HG03520 (cell line): ENCODE measurements around the gene B3GAT1.

Source experiments
- ATAC-seq: cut with Tn5 transposase; IDR thresholded peaks from one replicate; pipeline ENCODE4 v1.9.1; 2021; ENCODE audit warnings: mild to moderate bottlenecking, moderate library complexity; ENCODE audit not compliant: unreplicated experiment

The B3GAT1 gene

DNA sequence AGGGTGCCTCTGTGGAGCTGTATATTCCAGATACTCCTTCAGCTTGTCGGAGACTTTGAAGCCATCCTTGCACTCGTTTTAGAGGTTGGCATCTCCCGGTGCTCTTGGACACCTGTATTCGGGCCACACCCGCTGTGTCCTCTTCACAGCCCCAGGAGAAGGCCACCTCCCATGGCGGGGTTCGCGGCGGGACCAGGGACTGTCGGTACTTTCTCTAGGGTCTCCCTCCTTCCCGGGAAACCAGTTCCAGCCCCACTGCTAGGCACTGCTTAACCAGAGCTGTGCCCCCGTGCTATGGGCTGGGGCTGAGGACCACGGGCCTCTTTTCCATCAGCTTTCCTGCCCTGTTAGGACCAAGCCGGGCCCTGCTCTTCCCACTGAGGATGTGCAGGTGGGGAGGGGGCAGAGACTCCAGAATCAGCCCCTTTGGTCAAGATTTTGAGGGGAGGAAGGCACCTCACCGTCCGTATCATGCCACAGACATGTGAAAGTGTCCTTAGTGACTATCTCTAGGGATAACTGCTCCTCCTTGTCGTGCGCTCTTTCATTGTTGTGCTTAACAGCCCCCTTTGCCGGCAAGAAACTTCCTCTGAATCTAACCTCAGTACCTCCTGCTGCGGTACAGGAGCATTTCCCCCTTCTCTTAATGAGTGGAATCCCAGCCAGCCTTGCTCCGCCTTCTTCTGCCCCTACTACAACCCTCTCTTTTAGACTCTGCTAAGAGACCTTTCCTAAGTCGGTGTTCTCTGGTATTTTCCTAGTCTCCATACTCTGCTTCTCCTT is 1.2 kb upstream of the B3GAT1 start:
- ATAC-seq, result no peak

- ATAC-seq, result no peak
These were observed 1.3 kb downstream of the B3GAT1 start for GRCh38 chr11:134410766-134411165.

DNA sequence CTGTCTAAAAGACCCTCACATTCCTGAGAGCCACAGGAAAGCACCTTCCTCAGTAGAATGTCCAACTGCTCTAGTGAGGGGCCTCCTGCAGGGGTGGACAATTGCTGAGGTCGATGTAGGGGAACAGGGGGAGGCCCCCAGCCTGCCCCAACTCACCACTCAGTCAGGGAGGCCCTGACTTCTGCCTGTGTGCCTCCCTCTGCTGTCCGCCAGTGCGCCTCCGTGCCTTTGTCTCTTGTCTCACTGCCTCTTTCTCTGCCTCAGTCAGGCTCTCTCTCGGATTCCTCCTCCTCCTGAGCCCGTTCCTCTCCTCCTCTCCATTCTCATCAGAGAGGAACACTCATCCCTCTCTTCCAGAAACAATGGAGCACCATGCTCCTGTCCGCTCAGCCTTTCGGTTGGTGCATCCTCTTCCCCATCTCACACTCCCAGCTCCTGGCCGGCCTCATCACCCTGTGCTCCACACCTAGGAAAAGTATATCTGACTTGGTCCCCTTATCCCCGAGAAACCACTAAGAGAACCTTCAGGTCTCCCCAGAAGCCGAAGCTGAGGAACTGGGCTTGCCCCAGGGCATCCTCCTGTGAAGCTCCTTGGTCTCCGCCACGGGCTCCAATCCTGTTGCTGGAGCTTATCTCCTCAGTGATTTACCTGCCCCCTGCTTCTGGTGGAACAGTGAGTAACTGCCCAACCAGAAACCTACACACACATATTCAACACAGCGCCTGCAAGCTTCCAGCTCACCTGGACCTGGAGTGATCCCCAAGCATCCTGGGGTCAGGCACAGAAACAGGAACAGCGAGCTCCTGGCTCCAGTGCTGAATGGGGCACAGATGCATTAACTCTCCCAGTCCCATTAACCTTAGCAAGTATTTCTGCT is 2.3 kb downstream of the B3GAT1 start:
- ATAC-seq, result no peak

DNA sequence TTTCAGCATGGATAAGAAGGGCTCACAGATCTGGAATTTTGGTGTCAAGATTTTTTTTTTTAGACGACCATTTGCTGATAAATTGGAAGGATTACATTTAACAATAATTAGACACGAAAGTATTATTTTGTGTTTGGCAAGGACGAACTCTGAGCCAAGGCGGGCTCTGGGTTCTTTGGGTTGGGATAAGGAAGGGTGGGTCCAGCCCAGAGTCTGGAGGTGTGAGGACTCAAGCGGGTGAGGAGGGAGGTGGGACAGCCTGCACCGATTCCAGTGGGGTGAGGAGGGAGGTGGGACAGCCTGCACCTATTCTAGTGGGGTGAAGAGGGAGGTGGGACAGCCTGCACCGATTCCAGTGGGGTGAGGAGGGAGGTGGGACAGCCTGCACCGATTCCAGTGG is 4.1 kb downstream of the B3GAT1 start:
- no peak for ATAC-seq

DNA sequence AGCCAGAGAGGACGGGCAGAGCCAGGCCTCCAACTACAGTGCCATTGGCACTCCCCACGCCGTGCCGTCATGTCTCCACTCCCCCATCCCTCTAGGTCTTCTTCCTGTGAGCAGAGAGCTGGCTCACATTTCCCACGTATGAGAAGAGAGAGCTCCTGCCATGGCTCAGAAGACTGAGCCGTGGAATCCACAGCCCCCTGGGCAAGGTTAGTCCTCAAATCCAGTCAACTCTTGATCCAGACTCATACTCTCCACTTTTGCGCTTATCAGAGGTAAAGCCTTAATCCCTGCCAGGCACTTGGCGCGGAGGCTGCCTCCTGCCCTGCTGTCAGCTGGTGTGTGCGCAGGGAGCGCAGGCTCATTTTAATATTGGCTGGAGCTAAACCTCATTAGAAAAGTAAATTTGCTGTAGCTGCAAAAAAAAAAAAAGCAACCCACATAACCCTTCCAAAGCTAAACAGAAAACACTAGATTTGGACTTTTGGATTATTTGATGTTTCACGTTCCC is 4.7 kb downstream of the B3GAT1 start:
- ATAC-seq, result no peak

GRCh38 chr11:134406264-134407185 is 5.5 kb downstream of the B3GAT1 start:
- no peak for ATAC-seq

DNA sequence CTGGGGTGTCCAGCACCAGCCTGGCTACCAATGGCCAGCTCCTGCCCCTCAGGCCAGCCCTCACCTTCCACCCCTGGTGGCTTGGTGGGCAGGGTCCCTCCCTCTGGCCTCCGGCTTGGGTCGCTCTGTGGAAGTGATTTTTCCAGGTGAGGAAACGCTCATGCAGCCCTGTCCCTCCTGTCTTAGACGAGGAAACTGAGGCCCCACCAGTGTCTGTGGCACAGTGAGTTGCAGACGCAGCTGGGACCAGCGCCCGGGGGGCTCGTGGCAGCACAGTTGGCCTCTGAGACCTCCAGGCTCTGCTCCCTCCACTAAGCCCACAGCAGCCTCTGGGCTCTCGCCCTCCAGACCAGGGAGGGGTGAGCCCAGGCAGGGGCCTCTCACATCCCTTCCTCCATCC is 6.2 kb downstream of the B3GAT1 start:
- no peak for ATAC-seq

DNA sequence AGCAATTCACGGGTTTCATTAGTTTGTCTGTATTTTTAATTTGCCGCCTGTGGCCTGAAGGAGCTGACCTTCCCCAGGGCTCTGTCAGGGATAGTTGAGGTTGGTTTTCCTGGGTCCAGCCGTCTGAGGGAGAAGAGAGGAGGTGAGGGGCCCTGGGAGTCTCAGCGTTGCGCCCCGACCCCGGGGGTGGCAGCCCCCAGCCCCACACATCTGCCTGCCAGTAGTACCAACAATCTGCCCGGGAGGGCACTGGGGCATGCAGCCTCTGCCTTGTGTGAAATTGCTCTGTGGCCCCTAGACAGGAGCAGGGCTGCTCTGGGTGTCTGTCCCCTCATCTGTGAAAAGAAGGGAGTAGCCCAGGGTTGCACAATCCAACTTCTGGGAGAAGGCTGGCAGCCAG is 6.6 kb downstream of the B3GAT1 start:
- no peak for ATAC-seq

GRCh38 chr11:134404575-134405341 is 7.3 kb downstream of the B3GAT1 start:
- ATAC-seq, result no peak

GRCh38 chr11:134402910-134403309 is 9.1 kb downstream of the B3GAT1 start:
- ATAC-seq, result no peak

DNA sequence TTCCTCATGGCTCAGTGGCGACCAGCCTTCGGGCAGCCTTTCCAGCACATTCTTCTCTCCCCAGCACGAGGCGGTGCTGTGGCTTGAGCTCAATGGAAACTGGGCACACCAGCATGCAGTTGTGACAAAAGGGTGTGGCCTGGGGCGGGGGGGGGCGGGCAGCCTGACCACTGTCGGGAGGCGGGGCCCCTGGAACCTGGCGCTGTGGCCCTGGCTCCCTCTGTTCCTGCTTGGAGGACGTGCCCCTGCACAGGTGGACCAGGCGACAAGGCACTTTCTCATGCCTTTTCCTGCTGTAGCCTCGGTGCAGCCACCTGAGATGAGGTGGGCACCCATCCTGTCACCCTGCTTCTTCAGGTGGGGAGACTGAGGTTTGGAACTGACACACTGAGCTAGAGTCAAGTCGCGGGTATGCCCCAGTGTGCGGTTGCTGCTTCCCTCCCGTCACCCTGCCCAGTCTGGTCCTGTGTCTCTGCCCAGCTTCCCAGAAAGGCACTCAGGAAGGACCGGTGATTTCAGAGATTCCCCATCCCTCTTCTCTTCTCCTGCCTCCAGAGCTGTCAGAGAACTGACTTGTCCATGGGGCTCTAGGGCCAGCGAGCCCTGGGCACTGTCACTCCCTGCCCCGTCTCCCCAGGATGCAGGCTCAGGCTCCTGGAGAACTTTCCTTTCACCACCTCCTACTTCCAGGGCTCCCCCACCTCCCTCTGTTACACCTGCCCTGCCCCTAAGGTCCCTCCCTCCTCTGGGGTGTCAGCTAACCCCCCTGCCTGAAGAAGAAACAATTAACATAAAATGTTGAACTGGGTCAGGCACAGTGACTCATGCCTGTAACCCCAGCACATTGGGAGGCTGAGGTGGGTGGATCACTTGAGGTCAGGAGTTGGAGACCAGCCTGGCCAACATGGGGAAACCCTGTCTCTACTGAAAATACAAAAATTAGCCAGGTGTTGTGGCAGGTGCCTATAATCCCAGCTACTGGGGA is 9.9 kb downstream of the B3GAT1 start:
- no peak for ATAC-seq

DNA sequence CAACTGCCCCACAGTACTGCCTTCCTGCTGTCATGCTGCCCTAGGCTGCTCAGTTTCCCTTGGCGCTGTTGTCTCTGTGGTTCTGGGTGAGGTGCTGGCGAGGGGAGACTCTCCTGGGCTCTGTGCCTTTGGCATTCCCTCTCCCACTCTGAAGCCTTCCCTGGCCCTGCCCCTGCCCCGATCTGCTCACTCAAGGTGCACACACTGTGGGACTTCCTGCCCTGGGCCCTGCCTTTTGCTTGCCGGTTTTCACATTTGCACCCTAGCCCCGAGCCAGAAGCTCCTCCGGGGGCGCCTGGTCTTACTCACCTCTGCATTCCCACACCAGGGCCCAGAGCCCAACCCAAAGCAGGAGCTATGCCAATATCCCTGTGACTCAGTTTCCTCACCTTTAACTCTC is 12.0 kb downstream of the B3GAT1 start:
- no peak for ATAC-seq

DNA sequence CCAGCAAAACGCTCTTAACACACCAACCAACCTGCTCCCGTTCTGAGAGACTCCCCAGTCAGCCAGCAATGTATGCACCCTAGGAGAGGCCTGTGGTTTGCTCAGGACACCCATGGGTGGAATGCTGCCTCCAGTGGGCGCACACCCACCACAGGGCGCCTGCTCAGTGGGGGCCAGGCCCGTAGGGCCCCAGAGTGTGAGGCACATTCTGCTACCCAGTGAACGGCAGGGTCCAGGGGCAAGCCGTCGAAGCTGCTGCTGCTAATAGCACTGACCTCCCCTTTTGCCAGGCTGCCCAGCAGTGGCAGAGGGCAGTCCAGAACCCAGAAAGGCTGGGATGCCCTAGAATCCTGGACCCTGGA is 12.8 kb downstream of the B3GAT1 start:
- no peak for ATAC-seq

DNA sequence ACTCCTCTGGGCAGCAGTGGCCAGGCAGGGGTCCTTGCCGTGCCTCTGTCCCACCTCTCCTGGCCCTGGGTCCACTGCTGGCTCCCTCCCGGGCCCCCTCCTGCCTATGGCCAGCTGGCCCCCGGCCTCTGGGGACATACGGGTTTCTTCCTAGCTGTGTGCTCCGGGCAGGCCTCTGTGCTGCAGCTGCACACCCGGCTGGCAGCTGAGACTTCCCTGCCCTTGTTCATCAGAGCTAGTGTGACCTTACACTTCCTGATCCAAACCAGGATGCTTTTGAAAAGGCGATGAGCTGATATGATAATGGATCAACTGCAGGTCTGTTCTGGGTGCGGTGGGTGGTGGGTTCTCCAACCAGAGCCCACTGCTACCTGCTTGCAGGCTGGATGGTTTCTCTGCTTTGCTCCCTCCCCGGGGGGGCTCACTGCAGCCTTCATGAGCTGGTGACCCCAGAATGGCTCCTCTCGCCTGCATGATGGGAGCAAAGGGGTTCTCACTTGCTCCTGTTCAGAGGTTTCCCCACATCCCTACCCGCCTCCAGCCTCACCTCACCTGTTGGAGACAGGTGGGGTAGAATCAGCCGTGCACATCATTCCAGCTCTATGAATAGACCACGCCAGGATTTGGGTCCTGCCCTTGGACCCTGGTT is 13.3 kb downstream of the B3GAT1 start:
- ATAC-seq, result no peak

DNA sequence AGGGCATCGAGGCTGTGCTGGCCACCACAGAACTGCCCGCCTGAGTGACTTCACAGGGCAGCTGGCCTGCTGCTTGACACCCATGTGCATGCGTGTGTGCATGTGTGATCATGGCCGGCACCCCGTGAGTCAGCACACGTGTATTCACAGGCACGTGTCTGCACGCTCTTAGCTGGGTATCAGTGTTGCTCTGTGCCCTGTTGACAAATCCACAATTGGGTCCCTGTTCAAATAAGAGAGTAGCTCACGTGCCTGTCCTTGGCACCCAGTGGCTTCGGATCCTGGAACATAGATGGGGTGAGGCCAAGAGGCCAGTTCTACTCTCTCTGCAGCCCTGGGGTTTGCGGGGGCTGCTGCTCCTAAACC is 14.0 kb downstream of the B3GAT1 start:
- ATAC-seq, result no peak

DNA sequence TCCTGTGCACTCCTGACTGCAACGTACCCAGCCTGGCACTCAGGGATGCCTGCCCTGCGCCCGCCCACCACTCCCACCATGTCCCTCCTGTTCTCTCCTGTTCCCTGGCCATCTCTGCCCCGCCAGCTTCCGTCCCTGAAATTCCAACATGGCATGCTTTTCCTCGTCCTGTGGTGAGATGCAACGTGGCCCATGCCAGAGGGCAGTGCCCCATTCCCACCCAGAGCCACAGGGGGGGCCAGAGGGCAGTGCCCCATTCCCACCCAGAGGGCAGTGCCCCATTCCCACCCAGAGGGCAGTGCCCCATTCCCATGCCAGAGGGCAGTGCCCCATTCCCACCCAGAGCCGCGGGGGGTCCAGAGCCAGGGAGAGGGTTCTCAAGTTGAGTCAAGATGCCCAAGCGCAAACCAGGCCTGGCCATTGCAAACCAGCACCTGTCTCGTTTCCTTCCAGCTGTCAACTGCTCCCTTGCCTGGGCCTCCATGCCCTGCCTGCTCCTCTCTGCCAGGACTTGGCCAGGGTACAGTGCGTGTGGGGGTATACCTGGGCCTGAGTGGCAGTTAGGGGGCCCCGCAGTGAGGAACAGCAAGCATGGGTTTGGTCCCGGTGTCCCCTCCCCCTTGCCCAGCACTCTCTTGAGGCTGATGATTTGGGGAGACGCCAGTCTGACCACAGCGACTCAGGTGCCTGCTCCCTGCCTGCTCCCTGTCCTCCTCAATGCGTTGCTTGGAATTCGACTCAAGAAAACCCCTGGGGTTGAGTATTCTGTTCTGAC is 14.6 kb downstream of the B3GAT1 start:
- no peak for ATAC-seq

DNA sequence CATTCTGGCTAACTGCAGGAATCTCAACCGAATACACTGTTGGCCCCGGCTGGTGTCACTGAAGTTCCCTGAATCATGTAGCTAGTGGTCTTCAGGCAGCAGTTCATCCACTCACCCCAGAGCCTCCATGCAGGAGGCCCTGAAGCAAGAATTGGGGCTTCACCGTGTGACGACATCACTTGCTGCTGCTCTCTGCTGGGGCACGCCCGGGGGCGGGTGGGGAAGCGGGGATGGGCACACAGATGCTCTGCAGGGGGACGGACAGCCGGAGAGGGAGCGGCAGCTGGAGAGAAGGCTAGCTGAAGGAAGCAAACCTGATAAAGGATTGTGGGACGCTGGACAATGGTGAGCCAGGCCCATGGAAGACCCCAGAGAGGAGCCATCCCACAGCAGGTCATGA is 17.0 kb downstream of the B3GAT1 start:
- ATAC-seq, result no peak

DNA sequence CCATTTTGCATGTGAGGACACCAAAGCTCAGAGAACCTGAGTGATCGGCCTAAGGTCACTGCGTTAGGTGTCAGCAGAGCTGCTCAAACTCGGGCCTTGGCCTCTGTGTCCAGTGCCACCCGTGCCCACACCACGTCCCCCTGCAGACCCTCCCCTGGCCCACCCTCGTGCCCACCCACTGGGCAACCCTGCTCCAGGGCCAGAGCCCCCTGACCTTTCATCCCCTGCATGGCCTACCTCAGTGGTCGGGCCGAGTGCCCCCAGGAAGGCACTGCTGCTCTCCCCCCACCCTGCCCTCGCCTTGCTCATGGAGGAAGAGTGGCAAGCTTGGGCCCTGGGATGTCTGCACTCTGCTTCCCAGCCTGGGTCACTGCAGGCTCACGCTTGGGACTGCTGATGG is 17.7 kb downstream of the B3GAT1 start:
- ATAC-seq, result no peak
